NT2/D1 (cell line): Measurements from ENCODE around the gene PACSIN2.

Source experiments
- DNase-seq: peaks from one replicate; pipeline ENCODE4 v3.0.0-alpha.2; 2011; ENCODE audit warnings: low read depth, low spot score
- H3K27me3 ChIP-seq: 2 replicates; pipeline ENCODE4 v1.6.0; 2011; ENCODE audit warnings: mild to moderate bottlenecking; ENCODE audit not compliant: insufficient read length, insufficient read depth
- H3K36me3 ChIP-seq: 2 replicates; pipeline ENCODE4 v1.6.1; 2011; ENCODE audit warnings: mild to moderate bottlenecking, low read length, mixed read lengths; ENCODE audit not compliant: insufficient read depth, insufficient read length
- H3K4me1 ChIP-seq: 2 replicates; pipeline ENCODE4 v1.5.1; 2011; ENCODE audit not compliant: insufficient read depth, insufficient read length
- H3K4me3 ChIP-seq: 2 replicates; pipeline ENCODE4 v1.5.1; 2011; ENCODE audit warnings: low read depth; ENCODE audit not compliant: insufficient read length
- H3K9ac ChIP-seq: 2 replicates; pipeline ENCODE4 v1.6.0; 2011; ENCODE audit warnings: low read depth; ENCODE audit not compliant: insufficient read length
- H3K9me3 ChIP-seq: 2 replicates; pipeline ENCODE4 v1.5.1; 2011; ENCODE audit warnings: mild to moderate bottlenecking, low read length; ENCODE audit not compliant: insufficient read depth
- SUZ12 ChIP-seq: IDR thresholded peaks from 2 replicates; pipeline ENCODE4 v1.6.1; 2011; ENCODE audit not compliant: insufficient read length, insufficient read depth; ENCODE audit errors: extremely low read depth
- YY1 ChIP-seq: IDR thresholded peaks from 2 replicates; pipeline ENCODE4 v1.6.1; 2011; ENCODE audit not compliant: insufficient read length, insufficient read depth
- ZNF274 ChIP-seq: IDR thresholded peaks from 2 replicates; pipeline ENCODE4 v1.6.1; 2011; ENCODE audit warnings: mild to moderate bottlenecking, low read depth, low read length

The PACSIN2 gene

DNA sequence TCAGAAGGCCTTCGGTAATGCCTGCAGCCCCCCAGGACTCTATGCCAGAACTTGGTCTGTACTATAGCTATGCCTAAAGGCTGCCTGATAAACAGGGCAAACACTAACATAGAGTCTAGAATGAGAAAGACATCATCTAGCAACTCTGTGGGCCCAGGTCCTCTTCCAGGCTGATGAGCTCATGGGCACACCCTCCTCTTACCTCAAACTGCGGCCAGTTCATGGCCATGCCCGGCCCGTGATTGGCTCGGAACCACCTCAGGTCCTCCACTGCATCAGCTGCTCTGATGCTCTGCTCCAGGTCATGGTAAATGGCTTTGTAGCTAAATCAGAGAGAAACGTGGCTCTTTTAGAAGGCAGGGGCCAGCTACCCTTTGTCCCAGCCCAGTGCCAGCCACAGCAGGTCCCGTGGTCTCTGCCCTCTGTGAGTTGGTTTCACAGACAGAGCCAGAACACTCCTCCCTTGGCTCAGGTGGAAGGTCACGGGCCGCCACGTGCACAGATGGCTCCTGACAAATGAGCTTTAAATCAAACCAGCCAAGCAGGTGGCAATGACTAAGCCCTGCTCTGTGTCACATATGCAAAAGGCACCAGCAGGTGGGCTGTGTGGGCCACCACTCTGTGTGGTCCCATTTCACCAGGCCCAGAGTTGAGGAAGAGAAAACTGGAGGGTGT lies 132.8 kb downstream of the PACSIN2 start:
- H3K9me3 ChIP-seq = no peaks in the 10 kb centered on the region
- TF ChIP-seq SUZ12 (no peak), ZNF274 (no peak), YY1 (no peak)
- H3K27me3 ChIP-seq = no peaks in the 10 kb centered on the region
- H3K9ac ChIP-seq = no peak overlapping the region
- DNase-seq = no peak
- H3K36me3 ChIP-seq = peaks cover 88% of the 10 kb centered on the region
- no peak overlapping the region for H3K4me3 ChIP-seq
- no peaks in the 10 kb centered on the region for H3K4me1 ChIP-seq

DNA sequence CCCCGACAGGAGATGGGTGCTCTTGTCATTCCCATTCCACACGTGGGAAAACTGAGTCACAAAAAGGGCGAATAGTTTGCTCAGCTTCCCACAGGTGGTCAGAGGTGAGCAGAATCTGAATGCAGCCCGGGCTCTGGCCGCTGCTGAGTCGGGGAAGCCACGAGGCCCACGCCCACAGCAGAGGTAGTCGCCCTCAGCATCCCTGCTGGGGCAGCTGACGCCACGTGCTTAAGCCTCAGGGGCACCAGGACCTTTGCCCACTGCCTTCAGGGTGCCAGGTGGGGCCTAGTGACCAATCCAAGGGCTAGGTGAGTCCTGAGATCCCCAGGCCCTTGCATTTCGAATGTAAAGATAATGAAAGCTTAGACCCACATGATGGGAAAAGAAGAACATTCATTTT lies 133.7 kb downstream of the PACSIN2 start:
- Histone ChIP-seq H3K4me3 (no peak overlapping the region), H3K9ac (no peak overlapping the region)

DNA sequence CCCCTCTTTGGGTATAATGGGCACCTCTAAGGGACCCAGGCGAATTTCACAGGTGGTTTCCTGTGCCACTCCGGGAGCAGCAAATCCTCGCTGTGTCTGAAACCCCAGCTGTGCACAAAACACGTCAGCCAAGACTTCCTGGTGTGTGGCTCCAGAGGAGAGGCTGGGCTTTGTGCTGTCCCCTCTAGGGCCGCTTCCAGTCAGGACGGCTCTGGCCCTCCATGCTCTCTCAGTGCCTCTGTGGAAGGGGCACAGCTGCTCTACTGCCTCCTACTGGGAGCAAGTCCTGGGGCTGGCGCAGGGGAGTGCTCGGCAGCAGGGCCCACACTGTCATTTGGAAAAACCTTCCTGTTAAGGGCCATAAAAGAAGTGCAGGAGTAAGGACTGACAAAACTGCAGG lies 134.1 kb downstream of the PACSIN2 start:
- no peaks in the 10 kb centered on the region for H3K27me3 ChIP-seq
- no peak for DNase-seq
- H3K9me3 ChIP-seq = no peaks in the 10 kb centered on the region
- TF ChIP-seq ZNF274 = no peak
- no peak for TF ChIP-seq YY1
- TF ChIP-seq SUZ12 = no peak
- no peak overlapping the region for H3K4me3 ChIP-seq
- no peak overlapping the region for H3K9ac ChIP-seq
- H3K36me3 ChIP-seq = peaks cover 92% of the 10 kb centered on the region
- no peaks in the 10 kb centered on the region for H3K4me1 ChIP-seq

More for the DNA sequence above, 133.7 kb downstream of the PACSIN2 start:
- TF ChIP-seq YY1 (no peak), SUZ12 (no peak), ZNF274 (no peak)
- Histone ChIP-seq H3K36me3 (peaks cover 90% of the 10 kb centered on the region), H3K4me1 (no peaks in the 10 kb centered on the region), H3K9me3 (no peaks in the 10 kb centered on the region), H3K27me3 (no peaks in the 10 kb centered on the region)
- DNase-seq = no peak

DNA sequence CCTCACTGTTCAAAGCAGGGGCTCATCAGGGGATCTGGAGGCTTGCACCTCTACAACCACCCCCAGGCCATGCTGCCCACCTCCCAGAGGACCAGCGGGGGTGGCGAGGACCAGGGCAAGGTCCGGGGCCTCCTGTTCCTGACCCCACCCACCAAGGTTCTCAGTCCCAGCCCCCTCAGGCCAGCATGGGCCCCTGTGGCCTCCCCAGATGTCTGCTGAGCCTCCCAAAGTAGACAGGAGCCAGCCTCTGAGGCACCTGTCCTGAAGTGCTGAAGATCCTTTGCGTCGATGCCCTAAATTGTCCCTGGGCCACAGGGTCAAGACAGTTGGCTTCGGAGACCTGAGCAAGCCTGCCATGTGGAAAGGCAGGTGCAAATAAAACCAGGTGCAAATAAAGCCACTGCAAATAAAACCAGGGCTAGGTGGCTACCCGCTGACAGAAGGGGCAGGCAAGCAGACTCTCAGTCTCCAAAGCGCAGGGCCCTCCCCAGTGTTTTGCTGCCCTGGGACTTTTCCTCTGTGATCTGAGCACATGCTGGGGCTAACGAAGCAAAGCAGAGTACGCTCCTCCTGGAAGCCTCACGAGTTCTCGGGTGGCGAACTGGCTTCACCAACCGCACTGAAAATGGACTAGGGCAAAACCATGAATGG lies 135.5 kb downstream of the PACSIN2 start:
- no peak overlapping the region for H3K4me3 ChIP-seq
- H3K9ac ChIP-seq = no peak overlapping the region
- DNase-seq = no peak
- TF ChIP-seq SUZ12 (no peak), YY1 (no peak), ZNF274 (no peak)
- no peaks in the 10 kb centered on the region for H3K4me1 ChIP-seq
- H3K36me3 ChIP-seq = peaks cover 92% of the 10 kb centered on the region
- H3K27me3 ChIP-seq = no peaks in the 10 kb centered on the region
- no peaks in the 10 kb centered on the region for H3K9me3 ChIP-seq

DNA sequence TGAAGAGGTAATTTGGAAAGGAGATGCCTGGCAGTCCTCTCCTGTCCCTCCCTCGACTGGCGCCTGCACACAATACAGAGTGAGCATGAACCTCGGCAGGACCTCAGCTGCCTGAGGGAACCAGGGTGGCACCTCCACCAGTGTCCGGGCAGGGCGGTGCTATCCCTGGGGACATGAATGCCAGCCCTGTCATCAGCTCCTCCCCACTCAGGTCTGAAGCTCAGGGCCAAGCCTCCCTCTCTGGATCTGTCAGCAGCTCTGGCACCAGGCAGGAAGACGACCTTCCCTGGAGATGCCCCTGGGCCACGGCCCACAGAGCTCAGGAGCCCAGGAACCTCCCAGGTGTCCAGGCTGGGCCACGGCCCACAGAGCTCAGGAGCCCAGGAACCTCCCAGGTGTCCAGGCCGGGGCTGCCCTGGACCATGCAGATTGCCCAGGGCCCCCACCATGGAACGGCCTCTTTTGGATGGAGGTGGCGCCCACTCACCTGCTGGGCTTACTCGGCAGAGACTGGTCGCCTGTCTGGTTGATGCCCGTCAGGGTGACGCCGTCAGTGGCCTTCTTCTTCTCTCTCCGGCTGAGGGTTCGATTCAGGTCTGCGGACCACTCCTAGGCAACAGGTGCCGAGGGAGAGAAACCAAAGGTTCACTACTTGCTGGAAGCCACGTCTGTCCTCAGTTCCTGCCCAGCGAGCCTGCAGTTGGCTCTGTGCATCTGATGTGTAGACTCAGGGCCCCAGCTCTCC lies 136.2 kb downstream of the PACSIN2 start:
- H3K4me1 ChIP-seq = no peaks in the 10 kb centered on the region
- no peak for TF ChIP-seq YY1
- no peak for TF ChIP-seq ZNF274
- TF ChIP-seq SUZ12 = no peak
- peaks cover 92% of the 10 kb centered on the region for H3K36me3 ChIP-seq
- no peak for DNase-seq
- no peaks in the 10 kb centered on the region for H3K9me3 ChIP-seq
- H3K4me3 ChIP-seq = no peak overlapping the region
- no peak overlapping the region for H3K9ac ChIP-seq
- no peaks in the 10 kb centered on the region for H3K27me3 ChIP-seq

DNA sequence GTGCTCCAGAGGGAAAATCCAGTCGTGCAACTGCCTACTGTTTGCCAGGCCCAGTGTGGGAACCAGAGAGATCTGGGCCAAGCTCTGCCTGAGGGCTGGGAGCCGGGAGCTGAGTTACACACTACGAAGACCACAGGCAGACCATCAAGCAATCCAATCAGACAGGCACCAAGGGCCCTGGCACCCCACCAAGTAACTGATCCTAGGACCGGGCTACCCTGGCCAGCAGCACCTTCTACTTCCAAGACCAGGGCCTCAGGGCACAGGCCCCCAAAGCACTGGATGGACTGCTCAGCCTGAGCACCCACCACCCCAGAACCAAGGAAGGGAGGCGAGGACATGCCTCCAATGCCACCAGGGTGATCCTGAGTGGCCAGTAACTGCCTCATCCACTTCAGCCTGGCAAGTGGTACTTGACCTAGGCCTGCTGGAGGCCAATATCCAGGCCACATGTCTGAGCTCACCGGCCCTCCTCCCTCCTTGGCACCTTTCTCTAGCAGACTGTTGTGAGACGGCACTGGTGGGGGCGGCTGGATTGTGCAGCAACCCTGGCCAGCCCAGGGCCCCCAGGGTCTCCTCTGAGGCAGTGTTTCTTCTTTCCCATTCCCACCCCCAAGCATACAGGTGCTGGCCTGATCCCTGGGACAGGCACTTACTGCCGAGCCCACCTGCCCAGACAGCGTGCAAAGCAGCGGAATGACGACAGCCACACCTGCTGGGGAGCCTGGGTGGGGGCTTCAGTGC lies 137.2 kb downstream of the PACSIN2 start:
- Histone ChIP-seq H3K9me3 (no peaks in the 10 kb centered on the region), H3K4me3 (no peak overlapping the region), H3K36me3 (peaks cover 92% of the 10 kb centered on the region), H3K9ac (no peak overlapping the region), H3K27me3 (no peaks in the 10 kb centered on the region), H3K4me1 (no peaks in the 10 kb centered on the region)
- TF ChIP-seq YY1 = no peak
- no peak for TF ChIP-seq SUZ12
- no peak for TF ChIP-seq ZNF274
- DNase-seq = no peak
